ENCODE data around the gene PLS1. TPM values are rescaled to one million over a fixed set of nuclear protein-coding genes. Genes with fewer than 3 reads are reported as not detected.
"Not testable (repeated sequence)": the region's sequence is repeated elsewhere in the genome, so short reads cannot be mapped to it uniquely, and the experiment has no call there.

PLS1 gene
- total RNA-seq, 1 donor from 2014 or later = 1.2 TPM

GRCh38 chr3:142595141-142595540 lies 1.1 kb upstream of the PLS1 start:
- DNase-seq (ENCODE audit: low spot score) = no peak

GRCh38 chr3:142595581-142595950 lies 627 bp upstream of the PLS1 start:
- no peak for DNase-seq (ENCODE audit: low spot score)

- no peak for DNase-seq (ENCODE audit: low spot score)
Measured at GRCh38 chr3:142596726-142597088, 514 bp downstream of the PLS1 start.

- DNase-seq (ENCODE audit: low spot score) = no peak
Measured at GRCh38 chr3:142597906-142598305, 1.7 kb downstream of the PLS1 start.

GRCh38 chr3:142601713-142602112 lies 5.5 kb downstream of the PLS1 start:
- no peak for DNase-seq (ENCODE audit: low spot score)

- DNase-seq (ENCODE audit: low spot score) = no peak
Measured at GRCh38 chr3:142602619-142603385, 6.6 kb downstream of the PLS1 start.

- DNase-seq (ENCODE audit: low spot score) = not testable (repeated sequence)
Measured at GRCh38 chr3:142603386-142603705, 7.2 kb downstream of the PLS1 start.

- no peak for DNase-seq (ENCODE audit: low spot score)
Measured at GRCh38 chr3:142604940-142605339, 8.7 kb downstream of the PLS1 start.

- no peak for DNase-seq (ENCODE audit: low spot score)
Measured at GRCh38 chr3:142608631-142609030, 12.4 kb downstream of the PLS1 start.

GRCh38 chr3:142609136-142609535 lies 12.9 kb downstream of the PLS1 start:
- DNase-seq (ENCODE audit: low spot score) = no peak

GRCh38 chr3:142611206-142611605 lies 15.0 kb downstream of the PLS1 start:
- no peak for DNase-seq (ENCODE audit: low spot score)

- DNase-seq (ENCODE audit: low spot score) = no peak
Measured at GRCh38 chr3:142613491-142613890, 17.3 kb downstream of the PLS1 start.

GRCh38 chr3:142614059-142614626 lies 17.9 kb downstream of the PLS1 start:
- DNase-seq (ENCODE audit: low spot score) = no peak

- no peak for DNase-seq (ENCODE audit: low spot score)
Measured at GRCh38 chr3:142615171-142615570, 19.0 kb downstream of the PLS1 start.

- no peak for DNase-seq (ENCODE audit: low spot score)
Measured at GRCh38 chr3:142618917-142619461, 22.8 kb downstream of the PLS1 start.

- no peak for DNase-seq (ENCODE audit: low spot score)
Measured at GRCh38 chr3:142622405-142622804, 26.2 kb downstream of the PLS1 start.

GRCh38 chr3:142623194-142623593 lies 27.0 kb downstream of the PLS1 start:
- DNase-seq (ENCODE audit: low spot score) = no peak

- no peak for DNase-seq (ENCODE audit: low spot score)
Measured at GRCh38 chr3:142624341-142625152, 28.4 kb downstream of the PLS1 start.

- DNase-seq (ENCODE audit: low spot score) = no peak
Measured at GRCh38 chr3:142625153-142625440, 28.9 kb downstream of the PLS1 start.

GRCh38 chr3:142626971-142627370 lies 30.8 kb downstream of the PLS1 start:
- DNase-seq (ENCODE audit: low spot score) = no peak

- no peak for DNase-seq (ENCODE audit: low spot score)
Measured at GRCh38 chr3:142628801-142629200, 32.6 kb downstream of the PLS1 start.

GRCh38 chr3:142633073-142633472 lies 36.9 kb downstream of the PLS1 start:
- DNase-seq (ENCODE audit: low spot score) = no peak

Measured in mesenteric fat pad (tissue), 1 donor.